ENCODE measurements around the gene ASCC2.

DNA sequence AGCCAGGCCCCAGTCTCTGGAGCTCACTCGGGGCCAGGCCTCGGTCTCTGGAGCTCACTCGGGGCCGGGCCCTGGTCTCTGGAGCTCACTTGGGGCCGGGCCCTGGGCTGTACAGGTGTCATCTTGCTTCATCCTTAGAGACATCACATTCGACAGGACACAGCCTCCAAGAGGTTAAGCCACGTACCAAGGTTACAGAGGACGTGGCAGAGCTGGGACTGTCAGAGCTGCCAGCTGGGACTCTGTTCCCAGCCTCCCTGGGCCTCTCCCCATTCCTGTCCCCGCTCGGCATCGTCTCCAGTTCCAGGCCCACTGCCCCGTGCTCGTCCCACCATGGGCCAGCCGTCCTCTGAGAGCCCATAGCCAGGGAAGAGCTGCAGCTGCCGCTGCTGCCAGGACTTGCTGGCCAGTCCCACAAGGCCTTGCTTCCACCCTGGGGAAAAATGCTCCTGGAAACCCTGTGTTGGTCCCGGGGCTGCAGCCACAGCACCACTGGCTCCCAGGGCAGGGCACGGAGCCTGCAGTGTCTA lies 98.7 kb downstream of the ASCC2 start:
- TF ChIP-seq, protein P1, sequence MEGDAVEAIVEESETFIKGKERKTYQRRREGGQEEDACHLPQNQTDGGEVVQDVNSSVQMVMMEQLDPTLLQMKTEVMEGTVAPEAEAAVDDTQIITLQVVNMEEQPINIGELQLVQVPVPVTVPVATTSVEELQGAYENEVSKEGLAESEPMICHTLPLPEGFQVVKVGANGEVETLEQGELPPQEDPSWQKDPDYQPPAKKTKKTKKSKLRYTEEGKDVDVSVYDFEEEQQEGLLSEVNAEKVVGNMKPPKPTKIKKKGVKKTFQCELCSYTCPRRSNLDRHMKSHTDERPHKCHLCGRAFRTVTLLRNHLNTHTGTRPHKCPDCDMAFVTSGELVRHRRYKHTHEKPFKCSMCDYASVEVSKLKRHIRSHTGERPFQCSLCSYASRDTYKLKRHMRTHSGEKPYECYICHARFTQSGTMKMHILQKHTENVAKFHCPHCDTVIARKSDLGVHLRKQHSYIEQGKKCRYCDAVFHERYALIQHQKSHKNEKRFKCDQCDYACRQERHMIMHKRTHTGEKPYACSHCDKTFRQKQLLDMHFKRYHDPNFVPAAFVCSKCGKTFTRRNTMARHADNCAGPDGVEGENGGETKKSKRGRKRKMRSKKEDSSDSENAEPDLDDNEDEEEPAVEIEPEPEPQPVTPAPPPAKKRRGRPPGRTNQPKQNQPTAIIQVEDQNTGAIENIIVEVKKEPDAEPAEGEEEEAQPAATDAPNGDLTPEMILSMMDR (IDR thresholded peaks at IDR 0.05 in 8 of 11, conservative IDR thresholded peaks at IDR 0.05 in 3 of 11) = no peak
- TF ChIP-seq POLR2A (IDR thresholded peaks at IDR 0.05) (no peak), POLR2AphosphoS5 (IDR thresholded peaks at IDR 0.05) (no peak)

Measured in spleen (tissue), 7 donors.